Hindlimb muscle (tissue), 1 donor: ENCODE measurements around the gene GPLD1. TPM values are rescaled to one million over a fixed set of nuclear protein-coding genes. Genes with fewer than 3 reads are reported as not detected.

Source experiments
- DNase-seq: peaks from one replicate; pipeline ENCODE4 v3.0.0-alpha.2; 2013
- polyA plus RNA-seq: library from polyadenylated mRNA; unstranded; fragments of 120-200 nt; gene quantifications from one replicate; pipeline ENCODE4 v1.2.1, GENCODE V29; 2013; ENCODE audit not compliant: insufficient read length

GPLD1 gene
- polyA plus RNA-seq, 1 donor, result 2.4 TPM

DNA sequence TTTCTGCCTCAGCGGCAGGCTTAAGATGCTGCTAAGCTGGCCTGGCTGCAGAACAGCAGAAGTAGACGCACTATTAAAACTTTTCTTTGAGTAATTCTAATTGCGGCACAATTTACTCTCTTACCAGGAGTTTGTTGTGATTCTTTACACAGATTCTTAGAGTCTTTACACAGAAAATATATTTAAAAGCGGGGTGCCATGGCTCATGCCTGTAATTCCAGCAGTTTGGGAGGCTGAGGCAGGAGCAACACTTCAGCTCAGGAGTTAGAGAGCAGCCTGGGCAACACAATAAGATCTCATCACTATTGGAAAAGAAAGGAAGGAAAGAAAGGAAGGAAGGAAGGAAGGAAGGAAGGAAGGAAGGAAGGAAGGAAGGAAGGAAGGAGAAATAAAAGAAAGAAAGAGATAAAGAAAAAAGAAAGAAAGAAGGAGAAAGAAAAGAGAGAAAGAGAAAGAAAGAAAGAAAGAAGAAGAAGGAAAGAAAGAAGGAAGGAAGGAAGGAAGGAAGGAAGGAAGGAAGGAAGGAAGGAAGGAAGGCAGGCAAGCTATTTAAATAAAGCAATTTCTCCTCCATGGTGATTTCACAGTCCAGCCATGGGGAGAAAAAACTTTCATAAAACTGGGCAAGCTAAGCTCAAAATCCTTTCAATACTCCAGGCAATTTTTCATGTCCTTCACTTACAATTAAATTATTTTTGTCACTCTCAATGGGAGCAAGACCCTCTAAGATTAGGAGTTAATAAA, 107.7 kb downstream of the GPLD1 start:
- no peak for DNase-seq

DNA sequence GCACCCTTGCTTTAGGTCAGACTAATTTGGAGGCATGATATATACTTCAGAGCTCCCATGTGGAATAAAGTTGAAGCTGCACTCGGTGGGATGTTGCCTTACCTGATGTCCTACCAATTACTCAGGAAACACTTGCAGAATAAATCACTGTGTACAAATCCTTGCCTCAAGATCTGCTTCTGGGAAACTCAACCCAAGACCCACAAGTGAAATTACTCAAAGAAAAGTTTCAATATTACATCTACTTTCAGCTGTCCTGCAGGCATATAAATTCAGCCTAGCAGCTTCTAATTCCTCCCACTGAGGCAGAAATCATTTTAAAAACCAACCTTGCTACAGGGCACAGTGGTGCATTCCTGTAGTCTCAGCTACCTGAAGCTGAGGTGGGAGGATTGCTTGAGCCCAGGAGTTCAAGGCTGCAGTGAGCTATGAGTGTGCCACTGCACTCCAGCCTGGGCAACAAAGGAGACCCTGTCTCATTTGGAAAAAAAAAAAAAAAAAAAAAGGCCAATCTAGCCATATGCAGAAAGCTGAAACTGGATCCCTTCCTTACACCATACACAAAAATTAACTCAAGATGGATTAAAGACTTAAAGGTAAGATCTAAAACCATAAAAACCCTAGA, 110.8 kb downstream of the GPLD1 start:
- DNase-seq, result no peak

Other genes with a start within 250 kb of the GPLD1 start
- 0.08 TPM for gene DCDC2, start 131.5 kb downstream of the GPLD1 start, polyA plus RNA-seq
- 19.0 TPM for gene MRS2, start 86.6 kb downstream of the GPLD1 start, polyA plus RNA-seq
- 8.2 TPM for gene ALDH5A1, start 5.4 kb upstream of the GPLD1 start, polyA plus RNA-seq
- gene KIAA0319, start 156.6 kb upstream of the GPLD1 start, polyA plus RNA-seq, result 0.06 TPM
- 22.8 TPM for gene TDP2, start 177.3 kb upstream of the GPLD1 start, polyA plus RNA-seq
- 16.2 TPM for gene ACOT13, start 177.5 kb upstream of the GPLD1 start, polyA plus RNA-seq
- gene C6orf62, start 229.6 kb upstream of the GPLD1 start, polyA plus RNA-seq, result 95.5 TPM